H1 (cell line): ENCODE results near the gene FAM228A. TPM values are rescaled to one million over a fixed set of nuclear protein-coding genes. Genes with fewer than 3 reads are reported as not detected.

ENCODE experiments used
- CTCF ChIA-PET: fragments of 300-600 bp; sonication (Branson Sonifier 250); formaldehyde crosslinking; loops from one replicate; lab custom pipeline; 2021; ENCODE audit not compliant: partially characterized antibody; lab: Charles Lee
- POLR2A ChIA-PET: fragments of 300-600 bp; sonication (Branson Sonifier 250); formaldehyde crosslinking; loops from one replicate; lab custom pipeline; 2021; ENCODE audit warnings: inconsistent platforms; ENCODE audit not compliant: partially characterized antibody; lab: Charles Lee
- DNase-seq, 2 experiments: peaks; one replicate each; pipeline versions ENCODE4 v3.0.0 to v3.0.0-alpha.2; 2010 to 2022; ENCODE audit warnings: low spot score in 2 of 2, low read depth in 1 of 2, mixed read lengths in 1 of 2
- FAIRE-seq: peaks from 2 replicates; lab custom pipeline; 2011; peaks lifted over from hg19 to GRCh38; lab: Jason Lieb, UNC
- H2AFZ ChIP-seq: 2 replicates; pipeline ENCODE4 v1.8.1; 2012; ENCODE audit warnings: low read length, inconsistent platforms
- H2AK5ac ChIP-seq: 2 replicates; pipeline ENCODE4 v1.6.1; 2013; ENCODE audit warnings: low read depth, low read length
- H2BK120ac ChIP-seq: replicated peaks from 2 replicates; pipeline ENCODE3; 2013; ENCODE audit warnings: low read depth, low read length, inconsistent platforms
- H2BK12ac ChIP-seq: 2 replicates; pipeline ENCODE4 v1.6.1; 2013; ENCODE audit warnings: low read depth, low read length
- H2BK15ac ChIP-seq: 2 replicates; pipeline ENCODE4 v1.6.1; 2013; ENCODE audit warnings: low read length
- H2BK20ac ChIP-seq: 2 replicates; pipeline ENCODE4 v1.6.1; 2013; ENCODE audit warnings: low read length
- H2BK5ac ChIP-seq: 2 replicates; pipeline ENCODE4 v1.6.1; 2013; ENCODE audit warnings: low read depth, low read length
- H3K14ac ChIP-seq: 2 replicates; pipeline ENCODE4 v1.6.1; 2013; ENCODE audit warnings: inconsistent platforms; ENCODE audit not compliant: insufficient read length
- H3K18ac ChIP-seq: 2 replicates; pipeline ENCODE4 v1.6.1; 2013; ENCODE audit warnings: low read length; ENCODE audit errors: extremely low read depth
- H3K23ac ChIP-seq: 2 replicates; pipeline ENCODE4 v1.6.1; 2013; ENCODE audit warnings: inconsistent platforms; ENCODE audit not compliant: insufficient read length
- H3K23me2 ChIP-seq: 2 replicates; pipeline ENCODE4 v1.6.1; 2013; ENCODE audit warnings: low read depth, low read length
- H3K27ac ChIP-seq: 2 replicates; pipeline ENCODE4 v1.6.1; 2011; ENCODE audit warnings: low read depth, low read length, inconsistent platforms
- H3K27me3 ChIP-seq, 4 experiments: replicated peaks in 1 of 4; 1 replicate in 1 of 4; 2 replicates in 3 of 4; pipeline versions ENCODE4 v1.6.1 to v1.8.1; 2011 to 2013; ENCODE audit warnings: low read length in 3 of 4, mild to moderate bottlenecking in 3 of 4, inconsistent platforms in 2 of 4, mixed read lengths in 2 of 4, moderate library complexity in 1 of 4; ENCODE audit not compliant: control insufficient read depth in 3 of 4, insufficient read depth in 3 of 4; ENCODE audit errors: extremely low read depth in 1 of 4
- H3K36me3 ChIP-seq, 4 experiments: 2 replicates each; pipeline versions ENCODE4 v1.6.1 to v1.8.1; 2011 to 2013; ENCODE audit warnings: mild to moderate bottlenecking in 4 of 4, low read length in 3 of 4, moderate library complexity in 2 of 4, control low read depth in 1 of 4, inconsistent platforms in 1 of 4; ENCODE audit not compliant: insufficient read depth in 4 of 4, control insufficient read depth in 2 of 4
- H3K4ac ChIP-seq: replicated peaks from 2 replicates; pipeline ENCODE3; 2013; ENCODE audit warnings: low read length, low read depth, mixed read lengths, inconsistent platforms; ENCODE audit not compliant: insufficient read length
- H3K4me1 ChIP-seq, 4 experiments: replicated peaks in 1 of 4; 1 replicate in 1 of 4; 2 replicates in 3 of 4; pipeline versions ENCODE4 v1.6.1 to v1.8.1; 2011 to 2013; ENCODE audit warnings: low read length in 3 of 4, inconsistent platforms in 2 of 4, mixed read lengths in 1 of 4; ENCODE audit not compliant: insufficient read depth in 4 of 4, control insufficient read depth in 3 of 4
- H3K4me2 ChIP-seq, 2 experiments: 2 replicates each; pipeline versions ENCODE4 v1.6.1 to v1.8.1; 2011 to 2013; ENCODE audit warnings: low read depth in 2 of 2, low read length in 2 of 2, control low read depth in 1 of 2, inconsistent platforms in 1 of 2, mild to moderate bottlenecking in 1 of 2; ENCODE audit not compliant: insufficient read depth in 1 of 2
- H3K4me3 ChIP-seq, 4 experiments: fragments of 200-600, 300-600 bp in 1 of 4; sonication (generic), shearing (Covaris generic), sonication (Bioruptor Twin) in 1 of 4; 2 replicates each; pipeline versions ENCODE4 v1.5.1 to v1.8.1; 2011 to 2016; ENCODE audit warnings: low read length in 4 of 4, low read depth in 3 of 4, control low read depth in 2 of 4, inconsistent platforms in 2 of 4, mild to moderate bottlenecking in 2 of 4, mixed read lengths in 1 of 4, moderate library complexity in 1 of 4; ENCODE audit not compliant: insufficient read depth in 2 of 4; ENCODE audit errors: extremely low read depth in 1 of 4
- H3K56ac ChIP-seq: replicated peaks from 2 replicates; pipeline ENCODE3; 2013; ENCODE audit warnings: low read depth, mild to moderate bottlenecking, mixed read lengths, low read length, inconsistent platforms; ENCODE audit not compliant: insufficient read length
- H3K79me1 ChIP-seq: 2 replicates; pipeline ENCODE4 v1.6.1; 2013; ENCODE audit warnings: low read depth, low read length, control low read depth
- H3K79me2 ChIP-seq, 2 experiments: 2 replicates each; pipeline versions ENCODE4 v1.6.1 to v1.8.1; 2012 to 2013; ENCODE audit warnings: low read length in 2 of 2, mild to moderate bottlenecking in 2 of 2, inconsistent platforms in 1 of 2; ENCODE audit not compliant: insufficient read depth in 2 of 2, control insufficient read depth in 1 of 2
- H3K9ac ChIP-seq, 4 experiments: replicated peaks in 1 of 4; 1 replicate in 1 of 4; 2 replicates in 3 of 4; pipeline versions ENCODE4 v1.6.1 to v1.8.1; 2011 to 2013; ENCODE audit warnings: low read depth in 3 of 4, low read length in 3 of 4, control low read depth in 2 of 4, mild to moderate bottlenecking in 2 of 4, moderate library complexity in 2 of 4, inconsistent platforms in 1 of 4; ENCODE audit errors: extremely low read depth in 1 of 4
- H3K9me3 ChIP-seq, 2 experiments: 2 replicates each; pipeline versions ENCODE4 v1.6.1 to v1.8.1; 2012 to 2013; ENCODE audit warnings: mild to moderate bottlenecking in 2 of 2, moderate library complexity in 2 of 2, control low read depth in 1 of 2, inconsistent platforms in 1 of 2, low read depth in 1 of 2, low read length in 1 of 2, mixed read lengths in 1 of 2; ENCODE audit not compliant: insufficient read depth in 2 of 2
- H4K20me1 ChIP-seq, 2 experiments: replicated peaks in 1 of 2; 2 replicates each; pipeline versions ENCODE3 to v1.8.1; 2011 to 2013; ENCODE audit warnings: inconsistent platforms in 2 of 2, low read length in 2 of 2, mild to moderate bottlenecking in 1 of 2; ENCODE audit not compliant: insufficient read depth in 2 of 2, control insufficient read depth in 1 of 2
- H4K5ac ChIP-seq: 2 replicates; pipeline ENCODE4 v1.6.1; 2013; ENCODE audit warnings: low read length, low read depth, mixed read lengths, inconsistent platforms; ENCODE audit not compliant: insufficient read length
- H4K8ac ChIP-seq: 2 replicates; pipeline ENCODE4 v1.8.0; 2013; ENCODE audit warnings: mild to moderate bottlenecking, moderate library complexity, low read length, inconsistent platforms; ENCODE audit not compliant: insufficient read depth; ENCODE audit errors: extremely low read depth
- H4K91ac ChIP-seq: replicated peaks from 2 replicates; pipeline ENCODE3; 2013; ENCODE audit warnings: low read length, mixed read lengths, inconsistent platforms; ENCODE audit not compliant: insufficient read length
- BACH1 ChIP-seq: IDR thresholded peaks from 2 replicates; pipeline ENCODE4 v1.6.1; 2012; ENCODE audit warnings: low read length, improper control_type of control experiment
- RBBP5 ChIP-seq: IDR thresholded peaks from 2 replicates; pipeline ENCODE4 v1.7.1; 2012; ENCODE audit warnings: low read depth, mild to moderate bottlenecking, inconsistent platforms, low read length, moderate library complexity, borderline replicate concordance
- ZNF274 ChIP-seq: IDR thresholded peaks from 2 replicates; pipeline ENCODE4 v1.7.0; 2012; ENCODE audit warnings: low read length, borderline replicate concordance; ENCODE audit errors: extremely low read depth
- WGBS, 2 experiments: shearing (Covaris generic) in 1 of 2; methylation state at CpG; one replicate each; pipeline versions ENCODE4 v1.1.6 to v1.1.7; 2013 to 2015; ENCODE audit warnings: low lambda C conversion rate in 2 of 2, mixed read lengths in 2 of 2, inconsistent platforms in 1 of 2, low coverage in 1 of 2, missing lambda C conversion rate in 1 of 2; ENCODE audit not compliant: insufficient replicate concordance in 2 of 2, insufficient coverage in 1 of 2, insufficient read length in 1 of 2; ENCODE audit errors: extremely low coverage in 1 of 2, missing lambda C conversion rate in 1 of 2; 5-methylcytosine and 5-hydroxymethylcytosine counted together
- polyA plus RNA-seq, 7 experiments: library from polyadenylated mRNA; depleted of rRNA in 3 of 7; stranded (reverse) in 5 of 7; unstranded in 2 of 7; fragments of >200 nt in 5 of 7; fragments of 200-250 nt in 2 of 7; gene quantifications; 1 replicate in 5 of 7; 2 replicates in 1 of 7; 4 replicates in 1 of 7; pipeline versions ENCODE4 v1.2.1 to v1.2.3, GENCODE V29; 2011 to 2013; ENCODE audit warnings: missing spikeins in 2 of 7, mixed read lengths in 2 of 7
- total RNA-seq: library from RNA; stranded (reverse); fragmentation: NEBNext Ultra II Directional; extraction: Animal tissue kit (Norgen Biotek cat#: 25700); gene quantifications from 2 replicates; pipeline ENCODE4 v1.2.1, GENCODE V29; 2021

FAM228A gene
- total and polyA plus RNA-seq, 2 of the 8 experiments (the other 6 are each of a cell fraction or from before 2014, with no cell fraction given), result not detected

DNA sequence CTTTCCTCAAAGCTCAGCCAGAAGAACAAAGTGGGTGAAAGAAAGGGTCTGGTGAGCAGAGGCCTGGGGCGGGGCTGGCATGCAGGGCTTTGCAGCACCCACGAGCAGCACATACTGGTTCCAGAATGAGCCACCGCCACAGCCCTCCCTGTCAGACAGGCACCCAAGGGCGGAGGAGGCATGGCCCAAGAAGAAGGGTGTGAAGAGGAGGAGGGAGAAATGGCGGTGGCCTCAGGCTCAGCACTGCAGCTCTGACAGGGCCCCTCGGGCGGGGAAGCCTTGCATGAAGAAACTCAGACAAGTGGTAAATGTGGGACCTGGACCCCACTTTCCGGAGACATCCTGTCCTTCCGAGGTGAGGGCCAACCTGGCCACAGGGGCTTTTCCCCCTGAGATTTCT, 15.7 kb downstream of the FAM228A start:
- FAIRE-seq, result no peak
- no peaks in the 10 kb centered on the region for H3K9me3 ChIP-seq
- no peak for TF ChIP-seq ZNF274
- TF ChIP-seq RBBP5, result no peak
- TF ChIP-seq BACH1, result no peak

More for the DNA sequence above, 15.7 kb downstream of the FAM228A start:
- Histone ChIP-seq H3K4me2 (no peak overlapping the region), H3K4ac (no peak overlapping the region), H3K23ac (no peak overlapping the region), H4K20me1 (no peaks in the 10 kb centered on the region), H4K91ac (no peak overlapping the region), H3K4me1 (no peaks in the 10 kb centered on the region), H4K8ac (no peak overlapping the region), H2BK5ac (no peak overlapping the region), H3K18ac (no peak overlapping the region), H3K27ac (no peak overlapping the region), H3K79me2 (no peaks in the 10 kb centered on the region), H3K56ac (no peak overlapping the region), H2BK15ac (no peak overlapping the region), H3K36me3 (no peaks in the 10 kb centered on the region), H3K79me1 (no peaks in the 10 kb centered on the region), H3K4me3 (no peak overlapping the region), H2BK20ac (no peak overlapping the region), H2AK5ac (no peak overlapping the region), H4K5ac (no peak overlapping the region), H3K14ac (no peak overlapping the region), H2BK120ac (no peak overlapping the region), H2AFZ (no peak overlapping the region), H3K23me2 (no peaks in the 10 kb centered on the region), H2BK12ac (no peak overlapping the region), H3K27me3 (peaks cover 0 to 2% (median 0%) of the 10 kb centered on the region in 4 experiments; a peak in 3 of 7 replicates), H3K9ac (no peak overlapping the region)
- POLR2A ChIA-PET, result no interaction called here
- DNase-seq, result peak in 1 of 2 experiments; percentile 33
- 83% methylated on average over 5 of the region's 9 CpGs; no CpG with 5 or more reads in 1 of the 2 experiments for WGBS, 2 experiments
- CTCF ChIA-PET, result interaction anchor here (1.1 to 2.3 kb wide), 2 partner anchors 11 to 168 kb away, joined by 3 to 9 read pairs; no protein-coding TSS in a partner anchor
